GM12878 (cell line): ENCODE measurements around the gene CAP2. TPM values are rescaled to one million over a fixed set of nuclear protein-coding genes. Genes with fewer than 3 reads are reported as not detected.

ENCODE experiments used
- ATAC-seq: fragments of 200-7000 bp; cut with Tn5 transposase; 3 replicates; pipeline ENCODE4 v1.9.1; 2020; ENCODE audit warnings: mild to moderate bottlenecking, moderate library complexity
- BruUV-seq: library from RNA; stranded (reverse); fragments of 400-500 nt; replicated peaks from 2 replicates; lab custom pipeline; 2021; lab: Mats Ljungman, UMichigan
- CTCF ChIA-PET: fragments of 300-600 bp; sonication (Branson Sonifier 250); formaldehyde crosslinking; extraction: SDS; loops from one replicate; lab custom pipeline; 2021; ENCODE audit warnings: inconsistent platforms; lab: Yijun Ruan, JAX
- POLR2A ChIA-PET: fragments of 350-600 bp; formaldehyde crosslinking; extraction: SDS; loops from one replicate; lab custom pipeline; 2021; ENCODE audit warnings: inconsistent platforms; lab: Charles Lee
- RAD21 ChIA-PET: fragments of 300-600 bp; sonication (Branson Sonifier 250); formaldehyde crosslinking; loops from one replicate; lab custom pipeline; 2023; ENCODE audit warnings: antibody characterized with exemption; ENCODE audit not compliant: unreplicated experiment; lab: Charles Lee
- SMC1A ChIA-PET: fragments of 300-600 bp; sonication (Branson Sonifier 250); formaldehyde crosslinking; loops from one replicate; lab custom pipeline; 2023; ENCODE audit not compliant: unreplicated experiment, uncharacterized antibody; lab: Charles Lee
- DNase-seq: peaks from one replicate; pipeline ENCODE4 v3.0.0-alpha.2; 2011; ENCODE audit warnings: low read depth, low spot score
- FAIRE-seq: peaks from 3 replicates; lab custom pipeline; 2011; peaks lifted over from hg19 to GRCh38; lab: Jason Lieb, UNC
- H2AFZ ChIP-seq: 2 replicates; pipeline ENCODE4 v1.6.0; 2011; ENCODE audit warnings: low read depth, low read length, control low read depth; ENCODE audit not compliant: control insufficient read depth
- H3K27ac ChIP-seq: 2 replicates; pipeline ENCODE4 v1.5.1; 2011; ENCODE audit warnings: control low read depth; ENCODE audit not compliant: control insufficient read depth, insufficient read depth
- H3K27me3 ChIP-seq, 2 experiments: replicated peaks in 1 of 2; 2 replicates each; pipeline versions ENCODE4 v1.6.0 to v1.6.1; 2011; ENCODE audit warnings: low read length in 1 of 2; ENCODE audit not compliant: control insufficient read depth in 2 of 2, insufficient read depth in 2 of 2
- H3K36me3 ChIP-seq, 2 experiments: 2 replicates each; pipeline ENCODE4 v1.5.1; 2011; ENCODE audit warnings: low read length in 1 of 2; ENCODE audit not compliant: control insufficient read depth in 2 of 2, insufficient read depth in 2 of 2
- H3K4me1 ChIP-seq: 2 replicates; pipeline ENCODE4 v1.6.1; 2011; ENCODE audit warnings: mild to moderate bottlenecking, low read length, moderate library complexity, mixed read lengths; ENCODE audit not compliant: control insufficient read depth, insufficient read depth
- H3K4me2 ChIP-seq: 2 replicates; pipeline ENCODE4 v1.6.0; 2011; ENCODE audit warnings: control low read depth; ENCODE audit not compliant: control insufficient read depth, insufficient read depth
- H3K4me3 ChIP-seq: fragments of 200-600 bp; sonication (generic); 2 replicates; pipeline ENCODE4 v1.5.1; 2016
- H3K79me2 ChIP-seq: 2 replicates; pipeline ENCODE4 v1.6.0; 2011; ENCODE audit warnings: low read length; ENCODE audit not compliant: control insufficient read depth, insufficient read depth
- H3K9ac ChIP-seq: 2 replicates; pipeline ENCODE4 v1.8.0; 2011; ENCODE audit warnings: low read length, control low read depth, mixed read lengths; ENCODE audit not compliant: control insufficient read depth, insufficient read depth
- H3K9me3 ChIP-seq: replicated peaks from 3 replicates; pipeline ENCODE4 v1.5.1; 2011; ENCODE audit warnings: mild to moderate bottlenecking, low read length; ENCODE audit not compliant: control insufficient read depth, insufficient read depth
- H4K20me1 ChIP-seq: 2 replicates; pipeline ENCODE4 v1.6.0; 2011; ENCODE audit not compliant: control insufficient read depth, insufficient read depth
- BMI1 ChIP-seq: fragments of 450-650 bp; IDR thresholded peaks from 2 replicates; pipeline ENCODE4 v1.6.1; 2016; ENCODE audit warnings: mild to moderate bottlenecking, moderate library complexity, borderline replicate concordance
- ESRRA ChIP-seq: IDR thresholded peaks from 2 replicates; pipeline ENCODE4 v1.6.1; 2012; ENCODE audit warnings: mild to moderate bottlenecking, low read length, improper control_type of control experiment
- MTA2 ChIP-seq: fragments of 450-650 bp; IDR thresholded peaks from 2 replicates; pipeline ENCODE4 v1.6.1; 2016; ENCODE audit warnings: low read depth, mild to moderate bottlenecking, moderate library complexity
- NBN ChIP-seq: fragments of 450-650 bp; IDR thresholded peaks from 2 replicates; pipeline ENCODE4 v1.6.1; 2016
- NR2F1 ChIP-seq: fragments of 450-650 bp; conservative IDR thresholded peaks from 2 replicates; pipeline ENCODE4 v1.6.1; 2017; ENCODE audit warnings: mild to moderate bottlenecking
- PML ChIP-seq: IDR thresholded peaks from 2 replicates; pipeline ENCODE4 v1.6.1; 2012; ENCODE audit warnings: low read length, inconsistent platforms
- RB1 ChIP-seq: fragments of 450-650 bp; formaldehyde crosslinking; IDR thresholded peaks from 2 replicates; pipeline ENCODE4 v1.6.1; 2017; ENCODE audit warnings: mild to moderate bottlenecking, borderline replicate concordance
- SMARCA5 ChIP-seq: fragments of 450-650 bp; IDR thresholded peaks from 2 replicates; pipeline ENCODE4 v1.6.1; 2017; ENCODE audit warnings: mild to moderate bottlenecking
- ZZZ3 ChIP-seq: IDR thresholded peaks from 2 replicates; pipeline ENCODE4 v1.6.1; 2011; ENCODE audit warnings: low read depth; ENCODE audit not compliant: control insufficient read depth, insufficient read length
- in situ Hi-C: fragments of 300-500 bp; cut with MboI; formaldehyde crosslinking; loops from 9 replicates; pipeline ENCODE4 v1.14.3; 2018; ENCODE audit warnings: mixed read lengths
- intact Hi-C: fragments of 100-400 bp; cut with micrococcal nuclease; formaldehyde crosslinking; loops from one replicate; pipeline ENCODE4 v1.14.2; 2022; ENCODE audit not compliant: unreplicated experiment
- polyA plus RNA-seq, 11 experiments: library from polyadenylated mRNA; depleted of rRNA in 4 of 11; unstranded in 6 of 11; stranded (reverse) in 5 of 11; fragments of >200 nt; fragmentation: Nextera tagmentation in 4 of 11; fragmentation: Illumina TruSeq in 1 of 11; extraction: Ambion mirVana in 4 of 11; extraction: Trizol in 1 of 11; gene quantifications; 1 replicate in 1 of 11; 2 replicates in 10 of 11; pipeline versions ENCODE4 v1.2.1 to v1.2.3, GENCODE V29; 2011 to 2016; ENCODE audit warnings: inconsistent platforms in 2 of 11, missing spikeins in 2 of 11, low read depth in 1 of 11
- total RNA-seq, 4 experiments: library from RNA; depleted of rRNA in 3 of 4; stranded (reverse); fragments of >200 nt in 3 of 4; fragmentation: Illumina TruSeq in 1 of 4; extraction: Trizol in 1 of 4; gene quantifications; 2 replicates each; pipeline versions ENCODE4 v1.2.1 to v1.2.3, GENCODE V29; 2013 to 2021
- TF ChIP-seq, protein P1 (sequence below): fragments of 450-650 bp; IDR thresholded peaks from 2 replicates; pipeline ENCODE4 v1.6.1; 2016; ENCODE audit warnings: mild to moderate bottlenecking
- TF ChIP-seq, protein P2 (sequence below): IDR thresholded peaks from 2 replicates; pipeline ENCODE4 v1.6.1; 2012; ENCODE audit warnings: low read length, inconsistent platforms
- TF ChIP-seq, protein P3 (sequence below): IDR thresholded peaks from 2 replicates; pipeline ENCODE4 v1.6.1; 2012; ENCODE audit warnings: mild to moderate bottlenecking, low read depth, low read length
- TF ChIP-seq, protein P4 (sequence below): IDR thresholded peaks from 2 replicates; pipeline ENCODE4 v1.6.1; 2012; ENCODE audit warnings: low read depth, low read length, improper control_type of control experiment

CAP2 gene
- total and polyA plus RNA-seq, 10 of the 15 experiments (the other 5 are each of a cell fraction or from before 2014, with no cell fraction given) = 0.10 to 2.0 (median 0.15) TPM; not detected in 7

DNA sequence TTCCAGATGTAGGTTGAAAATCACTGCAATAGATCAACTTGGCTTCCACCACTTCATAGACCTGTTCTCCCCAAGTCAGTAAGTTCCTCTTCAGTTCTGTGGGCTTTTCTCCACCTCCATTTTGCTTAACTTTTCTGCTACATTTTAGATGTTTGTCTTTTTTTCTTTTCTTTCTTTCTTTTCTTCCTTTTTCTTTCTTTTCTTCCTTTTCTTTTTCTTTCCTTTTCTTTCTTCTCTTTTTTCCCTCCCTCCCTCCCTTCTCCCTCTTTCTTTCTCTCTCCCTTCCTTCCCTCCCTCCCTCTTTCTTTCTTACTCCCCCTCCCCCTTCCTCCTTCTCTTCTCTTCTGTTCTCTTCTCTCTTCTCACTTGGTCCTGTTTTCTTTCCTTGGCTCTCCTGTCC lies 199.9 kb downstream of the CAP2 start:
- intact Hi-C loops (no loop called here), in situ Hi-C loops (loop anchor here (5.0 kb wide), 1 partner anchor 209 kb away; no protein-coding TSS in a partner anchor)

More for the DNA sequence above, 199.9 kb downstream of the CAP2 start:
- no TSS peak for BruUV-seq
- Histone ChIP-seq H3K27me3 (no peaks in the 10 kb centered on the region), H3K4me3 (no peak overlapping the region), H3K9ac (no peak overlapping the region), H3K4me2 (no peak overlapping the region), H3K9me3 (no peaks in the 10 kb centered on the region), H3K4me1 (peaks cover 5% of the 10 kb centered on the region; the same call in 1 of the 2 replicates), H4K20me1 (no peaks in the 10 kb centered on the region), H3K79me2 (no peaks in the 10 kb centered on the region), H3K27ac (no peak overlapping the region), H3K36me3 (no peaks in the 10 kb centered on the region), H2AFZ (no peak overlapping the region)
- RAD21 ChIA-PET = no interaction called here
- TF ChIP-seq ESRRA = no peak
- TF ChIP-seq, protein P1, sequence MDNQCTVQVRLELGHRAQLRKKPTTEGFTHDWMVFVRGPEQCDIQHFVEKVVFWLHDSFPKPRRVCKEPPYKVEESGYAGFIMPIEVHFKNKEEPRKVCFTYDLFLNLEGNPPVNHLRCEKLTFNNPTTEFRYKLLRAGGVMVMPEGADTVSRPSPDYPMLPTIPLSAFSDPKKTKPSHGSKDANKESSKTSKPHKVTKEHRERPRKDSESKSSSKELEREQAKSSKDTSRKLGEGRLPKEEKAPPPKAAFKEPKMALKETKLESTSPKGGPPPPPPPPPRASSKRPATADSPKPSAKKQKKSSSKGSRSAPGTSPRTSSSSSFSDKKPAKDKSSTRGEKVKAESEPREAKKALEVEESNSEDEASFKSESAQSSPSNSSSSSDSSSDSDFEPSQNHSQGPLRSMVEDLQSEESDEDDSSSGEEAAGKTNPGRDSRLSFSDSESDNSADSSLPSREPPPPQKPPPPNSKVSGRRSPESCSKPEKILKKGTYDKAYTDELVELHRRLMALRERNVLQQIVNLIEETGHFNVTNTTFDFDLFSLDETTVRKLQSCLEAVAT = no peak
- TF ChIP-seq BMI1 = no peak
- TF ChIP-seq, protein P2, sequence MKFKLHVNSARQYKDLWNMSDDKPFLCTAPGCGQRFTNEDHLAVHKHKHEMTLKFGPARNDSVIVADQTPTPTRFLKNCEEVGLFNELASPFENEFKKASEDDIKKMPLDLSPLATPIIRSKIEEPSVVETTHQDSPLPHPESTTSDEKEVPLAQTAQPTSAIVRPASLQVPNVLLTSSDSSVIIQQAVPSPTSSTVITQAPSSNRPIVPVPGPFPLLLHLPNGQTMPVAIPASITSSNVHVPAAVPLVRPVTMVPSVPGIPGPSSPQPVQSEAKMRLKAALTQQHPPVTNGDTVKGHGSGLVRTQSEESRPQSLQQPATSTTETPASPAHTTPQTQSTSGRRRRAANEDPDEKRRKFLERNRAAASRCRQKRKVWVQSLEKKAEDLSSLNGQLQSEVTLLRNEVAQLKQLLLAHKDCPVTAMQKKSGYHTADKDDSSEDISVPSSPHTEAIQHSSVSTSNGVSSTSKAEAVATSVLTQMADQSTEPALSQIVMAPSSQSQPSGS = no peak
- TF ChIP-seq NR2F1 = no peak
- TF ChIP-seq NBN = no peak
- no peak for TF ChIP-seq SMARCA5
- TF ChIP-seq ZZZ3 = no peak
- no peak for TF ChIP-seq MTA2
- no peak for TF ChIP-seq PML
- TF ChIP-seq, protein P3, sequence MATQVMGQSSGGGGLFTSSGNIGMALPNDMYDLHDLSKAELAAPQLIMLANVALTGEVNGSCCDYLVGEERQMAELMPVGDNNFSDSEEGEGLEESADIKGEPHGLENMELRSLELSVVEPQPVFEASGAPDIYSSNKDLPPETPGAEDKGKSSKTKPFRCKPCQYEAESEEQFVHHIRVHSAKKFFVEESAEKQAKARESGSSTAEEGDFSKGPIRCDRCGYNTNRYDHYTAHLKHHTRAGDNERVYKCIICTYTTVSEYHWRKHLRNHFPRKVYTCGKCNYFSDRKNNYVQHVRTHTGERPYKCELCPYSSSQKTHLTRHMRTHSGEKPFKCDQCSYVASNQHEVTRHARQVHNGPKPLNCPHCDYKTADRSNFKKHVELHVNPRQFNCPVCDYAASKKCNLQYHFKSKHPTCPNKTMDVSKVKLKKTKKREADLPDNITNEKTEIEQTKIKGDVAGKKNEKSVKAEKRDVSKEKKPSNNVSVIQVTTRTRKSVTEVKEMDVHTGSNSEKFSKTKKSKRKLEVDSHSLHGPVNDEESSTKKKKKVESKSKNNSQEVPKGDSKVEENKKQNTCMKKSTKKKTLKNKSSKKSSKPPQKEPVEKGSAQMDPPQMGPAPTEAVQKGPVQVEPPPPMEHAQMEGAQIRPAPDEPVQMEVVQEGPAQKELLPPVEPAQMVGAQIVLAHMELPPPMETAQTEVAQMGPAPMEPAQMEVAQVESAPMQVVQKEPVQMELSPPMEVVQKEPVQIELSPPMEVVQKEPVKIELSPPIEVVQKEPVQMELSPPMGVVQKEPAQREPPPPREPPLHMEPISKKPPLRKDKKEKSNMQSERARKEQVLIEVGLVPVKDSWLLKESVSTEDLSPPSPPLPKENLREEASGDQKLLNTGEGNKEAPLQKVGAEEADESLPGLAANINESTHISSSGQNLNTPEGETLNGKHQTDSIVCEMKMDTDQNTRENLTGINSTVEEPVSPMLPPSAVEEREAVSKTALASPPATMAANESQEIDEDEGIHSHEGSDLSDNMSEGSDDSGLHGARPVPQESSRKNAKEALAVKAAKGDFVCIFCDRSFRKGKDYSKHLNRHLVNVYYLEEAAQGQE = no peak
- TF ChIP-seq, protein P4, sequence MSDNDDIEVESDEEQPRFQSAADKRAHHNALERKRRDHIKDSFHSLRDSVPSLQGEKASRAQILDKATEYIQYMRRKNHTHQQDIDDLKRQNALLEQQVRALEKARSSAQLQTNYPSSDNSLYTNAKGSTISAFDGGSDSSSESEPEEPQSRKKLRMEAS = no peak
- no peak for TF ChIP-seq RB1
- SMC1A ChIA-PET = no interaction called here
- ATAC-seq = no peak
- no peak for DNase-seq
- POLR2A ChIA-PET = no interaction called here
- no peak for FAIRE-seq
- CTCF ChIA-PET = interaction anchor here (1.1 to 2.6 kb wide), 3 partner anchors 9 to 222 kb away, joined by 3 to 9 read pairs (median 4); no protein-coding TSS in a partner anchor
